Upper lobe of right lung (tissue), 1 donor: ENCODE measurements around the gene GRID1. TPM values are rescaled to one million over a fixed set of nuclear protein-coding genes. Genes with fewer than 3 reads are reported as not detected.

Source experiments
- ATAC-seq: fragments of 200-7000 bp; cut with Tn5 transposase; one replicate; pipeline ENCODE4 v1.9.1; 2020; ENCODE audit warnings: mild to moderate bottlenecking, moderate library complexity
- DNase-seq: peaks from one replicate; pipeline ENCODE4 v3.0.0-alpha.2; 2020
- H3K27ac ChIP-seq: fragments of 200-600 bp; one replicate; pipeline ENCODE4 v1.8.0; 2022
- H3K27me3 ChIP-seq: fragments of 200-600 bp; one replicate; pipeline ENCODE4 v1.8.0; 2022; ENCODE audit warnings: mild to moderate bottlenecking
- H3K36me3 ChIP-seq: fragments of 200-600 bp; one replicate; pipeline ENCODE4 v1.8.0; 2022
- H3K4me1 ChIP-seq: fragments of 200-600 bp; one replicate; pipeline ENCODE4 v1.8.0; 2022
- H3K4me3 ChIP-seq: fragments of 200-600 bp; one replicate; pipeline ENCODE4 v1.8.0; 2022; ENCODE audit warnings: mild to moderate bottlenecking
- H3K9me3 ChIP-seq: fragments of 200-600 bp; one replicate; pipeline ENCODE4 v1.8.0; 2022
- CTCF ChIP-seq: fragments of 200-600 bp; IDR thresholded peaks from one replicate; pipeline ENCODE4 v1.8.0; 2022; ENCODE audit warnings: antibody characterized with exemption
- intact Hi-C: fragments of 100-400 bp; cut with DNase I; formaldehyde crosslinking; loops from one replicate; pipeline ENCODE4 v1.11.0; 2022
- total RNA-seq: library from RNA; stranded (reverse); fragmentation: NEBNext Ultra II Directional; extraction: Animal tissue kit (Norgen Biotek cat#: 25700); gene quantifications from one replicate; pipeline ENCODE4 v1.2.1, GENCODE V29; 2021
- donor health status: DM: no; HTN: yes; CAD: no; lungs with severe emphysema.

Gene GRID1
- total RNA-seq, 1 donor from 2014 or later: 3.0 TPM

GRCh38 chr10:86393862-86394455, 27.4 kb upstream of the GRID1 start:
- no peak for DNase-seq
- Histone ChIP-seq H3K4me1 (peaks cover 7% of the 10 kb centered on the region), H3K27me3 (peaks cover 44% of the 10 kb centered on the region), H3K4me3 (no peak overlapping the region), H3K27ac (no peak overlapping the region), H3K9me3 (no peaks in the 10 kb centered on the region), H3K36me3 (no peaks in the 10 kb centered on the region)
- intact Hi-C loops: loop anchor here (10.0 kb wide), 1 partner anchor 201 kb away; no protein-coding TSS in a partner anchor
- ATAC-seq: no peak
- TF ChIP-seq CTCF: no peak

- intact Hi-C loops: loop anchor here (10.0 kb wide), 1 partner anchor 201 kb away; no protein-coding TSS in a partner anchor
- H3K36me3 ChIP-seq: no peaks in the 10 kb centered on the region
- DNase-seq (no peak), ATAC-seq (no peak)
- no peaks in the 10 kb centered on the region for H3K9me3 ChIP-seq
- H3K27me3 ChIP-seq: peaks cover 46% of the 10 kb centered on the region
- no peak for TF ChIP-seq CTCF
- no peak overlapping the region for H3K4me3 ChIP-seq
- peaks cover 7% of the 10 kb centered on the region for H3K4me1 ChIP-seq
- H3K27ac ChIP-seq: no peak overlapping the region
These were observed 26.8 kb upstream of the GRID1 start for GRCh38 chr10:86393362-86393761.

- no peak for DNase-seq
- intact Hi-C loops: loop anchor here (10.0 kb wide), 1 partner anchor 202 kb away; no protein-coding TSS in a partner anchor
- Histone ChIP-seq H3K27me3 (peaks cover 52% of the 10 kb centered on the region), H3K36me3 (no peaks in the 10 kb centered on the region), H3K4me1 (peaks cover 7% of the 10 kb centered on the region), H3K27ac (no peak overlapping the region), H3K9me3 (no peaks in the 10 kb centered on the region), H3K4me3 (no peak overlapping the region)
- no peak for ATAC-seq
- no peak for TF ChIP-seq CTCF
These were observed 26.1 kb upstream of the GRID1 start for GRCh38 chr10:86392723-86393094.

GRCh38 chr10:86391986-86392722, 25.6 kb upstream of the GRID1 start:
- DNase-seq (no peak), ATAC-seq (peak; percentile 5)
- Histone ChIP-seq H3K27ac (no peak overlapping the region), H3K36me3 (no peaks in the 10 kb centered on the region), H3K4me3 (no peak overlapping the region), H3K27me3 (peaks cover 57% of the 10 kb centered on the region), H3K9me3 (no peaks in the 10 kb centered on the region), H3K4me1 (peaks cover 7% of the 10 kb centered on the region)
- TF ChIP-seq CTCF: no peak
- intact Hi-C loops: loop anchor here (10.0 kb wide), 1 partner anchor 203 kb away; no protein-coding TSS in a partner anchor

GRCh38 chr10:86391236-86391840, 24.7 kb upstream of the GRID1 start:
- H3K27ac ChIP-seq: no peak overlapping the region
- no peak for DNase-seq

More at GRCh38 chr10:86391236-86391840, 24.7 kb upstream of the GRID1 start:
- no peaks in the 10 kb centered on the region for H3K9me3 ChIP-seq
- peaks cover 65% of the 10 kb centered on the region for H3K27me3 ChIP-seq
- ATAC-seq: no peak
- intact Hi-C loops: loop anchor here (10.0 kb wide), 1 partner anchor 203 kb away; no protein-coding TSS in a partner anchor
- H3K36me3 ChIP-seq: no peaks in the 10 kb centered on the region
- H3K4me3 ChIP-seq: no peak overlapping the region
- TF ChIP-seq CTCF: no peak
- peaks cover 7% of the 10 kb centered on the region for H3K4me1 ChIP-seq
